ENCODE results near the gene CFAP69. TPM values are rescaled to one million over a fixed set of nuclear protein-coding genes. Genes with fewer than 3 reads are reported as not detected.

Gene CFAP69
- total RNA-seq, 1 experiment from 2014 or later = 2.4 TPM

GRCh38 chr7:90229682-90230081, 15.3 kb upstream of the CFAP69 start:
- no peak for DNase-seq (ENCODE audit: low spot score)
- H3K4me1 ChIP-seq (ENCODE audit: insufficient read depth, low read length, poor library complexity, severe bottlenecking) = peaks cover 29% of the 10 kb centered on the region
- TF ChIP-seq CTCF (conservative IDR thresholded peaks at IDR 0.05; ENCODE audit: low read depth, low read length) = no peak
- TF ChIP-seq EZH2 (IDR thresholded peaks at IDR 0.05; ENCODE audit: borderline replicate concordance, low read depth, low read length, poor library complexity, severe bottlenecking) = no peak
- no peaks in the 10 kb centered on the region for H3K9me3 ChIP-seq (ENCODE audit: low read depth, low read length, poor library complexity, severe bottlenecking)
- no TSS peak for BruUV-seq (replicated peaks)
- H3K4me3 ChIP-seq (ENCODE audit: low read depth, low read length, poor library complexity, severe bottlenecking) = no peak overlapping the region
- H3K27me3 ChIP-seq (replicated peaks; ENCODE audit: insufficient read depth, low read depth, low read length, poor library complexity) = no peaks in the 10 kb centered on the region
- no peak overlapping the region for H3K27ac ChIP-seq (ENCODE audit: low read depth, low read length, poor library complexity, severe bottlenecking)
- ChIA-PET CTCF (no interaction called here), POLR2A (ENCODE audit: low non-redundant PET) (no interaction called here)
- intact Hi-C loops (cut with micrococcal nuclease; ENCODE audit: unreplicated experiment) = no loop called here
- H3K36me3 ChIP-seq (ENCODE audit: insufficient read depth, low read length, poor library complexity, severe bottlenecking) = peaks cover 87% of the 10 kb centered on the region

GRCh38 chr7:90230834-90231233, 14.1 kb upstream of the CFAP69 start:
- POLR2A ChIA-PET (ENCODE audit: low non-redundant PET) = no interaction called here
- TF ChIP-seq EZH2 (IDR thresholded peaks at IDR 0.05; ENCODE audit: borderline replicate concordance, low read depth, low read length, poor library complexity, severe bottlenecking) = no peak
- no peak for TF ChIP-seq CTCF (conservative IDR thresholded peaks at IDR 0.05; ENCODE audit: low read depth, low read length)
- no peaks in the 10 kb centered on the region for H3K27me3 ChIP-seq (replicated peaks; ENCODE audit: insufficient read depth, low read depth, low read length, poor library complexity)

GRCh38 chr7:90231304-90231703, 13.7 kb upstream of the CFAP69 start:
- no peaks in the 10 kb centered on the region for H3K9me3 ChIP-seq (ENCODE audit: low read depth, low read length, poor library complexity, severe bottlenecking)
- H3K4me3 ChIP-seq (ENCODE audit: low read depth, low read length, poor library complexity, severe bottlenecking) = no peak overlapping the region
- H3K27ac ChIP-seq (ENCODE audit: low read depth, low read length, poor library complexity, severe bottlenecking) = no peak overlapping the region
- POLR2A ChIA-PET (ENCODE audit: low non-redundant PET) = no interaction called here
- intact Hi-C loops (cut with micrococcal nuclease; ENCODE audit: unreplicated experiment) = no loop called here
- H3K27me3 ChIP-seq (replicated peaks; ENCODE audit: insufficient read depth, low read depth, low read length, poor library complexity) = no peaks in the 10 kb centered on the region
- peaks cover 76% of the 10 kb centered on the region for H3K36me3 ChIP-seq (ENCODE audit: insufficient read depth, low read length, poor library complexity, severe bottlenecking)
- CTCF ChIA-PET = no interaction called here
- H3K4me1 ChIP-seq (ENCODE audit: insufficient read depth, low read length, poor library complexity, severe bottlenecking) = peaks cover 30% of the 10 kb centered on the region
- DNase-seq (ENCODE audit: low spot score) = no peak
- TF ChIP-seq EZH2 (IDR thresholded peaks at IDR 0.05; ENCODE audit: borderline replicate concordance, low read depth, low read length, poor library complexity, severe bottlenecking) = no peak
- TF ChIP-seq CTCF (conservative IDR thresholded peaks at IDR 0.05; ENCODE audit: low read depth, low read length) = no peak
- BruUV-seq (replicated peaks) = no TSS peak

More at GRCh38 chr7:90230834-90231233, 14.1 kb upstream of the CFAP69 start:
- CTCF ChIA-PET = no interaction called here
- no peak for DNase-seq (ENCODE audit: low spot score)
- H3K4me1 ChIP-seq (ENCODE audit: insufficient read depth, low read length, poor library complexity, severe bottlenecking) = peaks cover 29% of the 10 kb centered on the region
- H3K9me3 ChIP-seq (ENCODE audit: low read depth, low read length, poor library complexity, severe bottlenecking) = no peaks in the 10 kb centered on the region
- intact Hi-C loops (cut with micrococcal nuclease; ENCODE audit: unreplicated experiment) = no loop called here
- H3K4me3 ChIP-seq (ENCODE audit: low read depth, low read length, poor library complexity, severe bottlenecking) = no peak overlapping the region
- BruUV-seq (replicated peaks) = no TSS peak
- no peak overlapping the region for H3K27ac ChIP-seq (ENCODE audit: low read depth, low read length, poor library complexity, severe bottlenecking)
- peaks cover 76% of the 10 kb centered on the region for H3K36me3 ChIP-seq (ENCODE audit: insufficient read depth, low read length, poor library complexity, severe bottlenecking)
